Measurements from ENCODE around the gene FRMD8. TPM values are rescaled to one million over a fixed set of nuclear protein-coding genes. Genes with fewer than 3 reads are reported as not detected.

Gene FRMD8
- total and polyA plus RNA-seq, 2 of the 4 experiments (the other 2 are of a cell fraction), result 11.3 to 19.8 TPM

- BruUV-seq (replicated peaks), result no TSS peak
- H3K27me3 ChIP-seq (ENCODE audit: control insufficient read depth, insufficient read depth, low read length), result no peaks in the 10 kb centered on the region
- intact Hi-C loops (cut with micrococcal nuclease) (loop anchor here (1.0 kb wide), 1 partner anchor 144 kb away; no protein-coding TSS in a partner anchor), dilution Hi-C loops (cut with HindIII; ENCODE audit: low sequenced_read_pairs, unreplicated experiment) (no loop called here), in situ Hi-C loops (cut with MboI; ENCODE audit: low sequenced_read_pairs) (loop anchor here (5.0 kb wide), 1 partner anchor 146 kb away; no protein-coding TSS in a partner anchor)
- WGBS, 2 experiments (ENCODE audit: extremely low coverage in 2 of 2, insufficient read length in 1 of 2), result no CpG with 5 or more reads among the region's 4 CpGs
- H2AK5ac ChIP-seq (ENCODE audit: low read depth, low read length), result peak overlapping the region; percentile 45; the same call in 1 of the 2 replicates
- H3K9me3 ChIP-seq (ENCODE audit: control insufficient read depth, insufficient read depth, low read length), result no peaks in the 10 kb centered on the region
- H2AK9ac ChIP-seq (replicated peaks; ENCODE audit: low read depth, low read length, poor library complexity), result peak overlapping the region; percentile 3
- no peak overlapping the region for H3K23ac ChIP-seq (ENCODE audit: low read depth, low read length)
- H2BK20ac ChIP-seq (ENCODE audit: low read depth, low read length), result no peak overlapping the region
- H3K36me3 ChIP-seq (ENCODE audit: control insufficient read depth, insufficient read depth, low read length), result no peaks in the 10 kb centered on the region
- H3K4me3 ChIP-seq (ENCODE audit: insufficient read depth, low read depth, low read length), result no peak overlapping the region
- H4K20me1 ChIP-seq (ENCODE audit: insufficient read depth, low read length), result no peaks in the 10 kb centered on the region
- no peak overlapping the region for H3K4ac ChIP-seq (ENCODE audit: low read depth, low read length)
- POLR2A ChIA-PET (ENCODE audit: unreplicated experiment), result no interaction called here
- H3K14ac ChIP-seq (replicated peaks; ENCODE audit: low read depth, low read length), result peak overlapping the region; percentile 13; the same call in 1 of the 2 replicates
- H3K56ac ChIP-seq (ENCODE audit: extremely low read depth, insufficient read depth, low read length), result no peak overlapping the region
- H3K4me2 ChIP-seq (ENCODE audit: low read depth, low read length), result no peak overlapping the region
- H3K27ac ChIP-seq (ENCODE audit: insufficient read depth, low read length), result no peak overlapping the region
- no peak overlapping the region for H3K18ac ChIP-seq (ENCODE audit: low read depth, low read length)
- H2BK120ac ChIP-seq (ENCODE audit: low read depth, low read length), result peak overlapping the region; percentile 35; the same call in 1 of the 2 replicates
- no peak overlapping the region for H3K9ac ChIP-seq (ENCODE audit: low read depth, low read length)
- no peak overlapping the region for H4K91ac ChIP-seq (ENCODE audit: insufficient read depth, low read depth, low read length)
- ATAC-seq (ENCODE audit: low read depth), result peak; percentile 94
- peaks cover 0 to 17% of the 10 kb centered on the region in 2 experiments; a peak in 2 of 4 replicates for H3K79me1 ChIP-seq (ENCODE audit: low read depth in 1 of 2, low read length in 2 of 2)
- TF ChIP-seq NFE2L2 (IDR thresholded peaks at IDR 0.05; ENCODE audit: low read depth, low read length), result no peak
- no peak for TF ChIP-seq USF2 (IDR thresholded peaks at IDR 0.05; ENCODE audit: low read depth, low read length)
- TF ChIP-seq SMC3 (IDR thresholded peaks at IDR 0.05; ENCODE audit: low read depth, low read length), result peak; percentile 72
- TF ChIP-seq POLR2A (IDR thresholded peaks at IDR 0.05; ENCODE audit: low read depth, low read length), result peak; percentile 38; the same call in 1 of the 2 replicates
- peak; percentile 85 for TF ChIP-seq CTCF (conservative IDR thresholded peaks at IDR 0.05; ENCODE audit: low read depth, low read length)
- peak; percentile 88 for TF ChIP-seq RAD21 (IDR thresholded peaks at IDR 0.05; ENCODE audit: low read length)
- TF ChIP-seq CHD1 (IDR thresholded peaks at IDR 0.05; ENCODE audit: low read depth, low read length), result no peak
- no peak for TF ChIP-seq RFX5 (IDR thresholded peaks at IDR 0.05; ENCODE audit: low read depth, low read length)
- no peak for TF ChIP-seq FOS (IDR thresholded peaks at IDR 0.05; ENCODE audit: low read depth, low read length)
- TF ChIP-seq MAZ (IDR thresholded peaks at IDR 0.05; ENCODE audit: borderline replicate concordance, low read depth, low read length), result no peak
- no peak for TF ChIP-seq RCOR1 (IDR thresholded peaks at IDR 0.05; ENCODE audit: insufficient replicate concordance, low read length)
- TF ChIP-seq MAFK (IDR thresholded peaks at IDR 0.05; ENCODE audit: low read depth, low read length), result no peak
- no peak for TF ChIP-seq MXI1 (IDR thresholded peaks at IDR 0.05; ENCODE audit: borderline replicate concordance, low read depth, low read length)
- TF ChIP-seq BHLHE40 (IDR thresholded peaks at IDR 0.05; ENCODE audit: low read depth, low read length), result no peak
- no peak for TF ChIP-seq ELK1 (IDR thresholded peaks at IDR 0.05; ENCODE audit: borderline replicate concordance, low read depth, low read length)
- no peak for TF ChIP-seq CEBPB (IDR thresholded peaks at IDR 0.05; ENCODE audit: low read depth, low read length)
- H2BK5ac ChIP-seq (ENCODE audit: low read depth, low read length, poor library complexity, severe bottlenecking), result no peak overlapping the region
- peak overlapping the region in 1 of 2 experiments; percentile 22; a peak in 1 of 4 replicates for H4K8ac ChIP-seq (ENCODE audit: low read depth in 2 of 2, low read length in 2 of 2)
- peaks cover 2% of the 10 kb centered on the region for H3K4me1 ChIP-seq (ENCODE audit: control insufficient read depth, insufficient read depth, low read length)
- H2BK15ac ChIP-seq (ENCODE audit: low read depth, low read length), result no peak overlapping the region
- no peaks in the 10 kb centered on the region; the same call in 1 of the 2 replicates for H3K9me1 ChIP-seq (ENCODE audit: insufficient read depth, low read length)
- H4K5ac ChIP-seq (ENCODE audit: low read depth, low read length), result no peak overlapping the region
- peak overlapping the region; percentile 85 for H2AFZ ChIP-seq (replicated peaks; ENCODE audit: low read length, poor library complexity)
- CTCF ChIA-PET, result interaction anchor here (1.2 to 1.3 kb wide), 2 partner anchors 14 to 50 kb away, joined by 3 read pairs; no protein-coding TSS in a partner anchor
- DNase-seq, result peak; percentile 86
Observed at GRCh38 chr11:65366340-65366773, 20.1 kb upstream of the FRMD8 start.

Data from IMR-90 (cell line).